OCI-M2 (cell line): ENCODE measurements around the gene ITIH1.

Source experiments
- DNase-seq: peaks from one replicate; lab custom pipeline; 2025; ENCODE audit not compliant: unreplicated experiment; lab: John Stamatoyannopoulos, UW

ITIH1 gene

DNA sequence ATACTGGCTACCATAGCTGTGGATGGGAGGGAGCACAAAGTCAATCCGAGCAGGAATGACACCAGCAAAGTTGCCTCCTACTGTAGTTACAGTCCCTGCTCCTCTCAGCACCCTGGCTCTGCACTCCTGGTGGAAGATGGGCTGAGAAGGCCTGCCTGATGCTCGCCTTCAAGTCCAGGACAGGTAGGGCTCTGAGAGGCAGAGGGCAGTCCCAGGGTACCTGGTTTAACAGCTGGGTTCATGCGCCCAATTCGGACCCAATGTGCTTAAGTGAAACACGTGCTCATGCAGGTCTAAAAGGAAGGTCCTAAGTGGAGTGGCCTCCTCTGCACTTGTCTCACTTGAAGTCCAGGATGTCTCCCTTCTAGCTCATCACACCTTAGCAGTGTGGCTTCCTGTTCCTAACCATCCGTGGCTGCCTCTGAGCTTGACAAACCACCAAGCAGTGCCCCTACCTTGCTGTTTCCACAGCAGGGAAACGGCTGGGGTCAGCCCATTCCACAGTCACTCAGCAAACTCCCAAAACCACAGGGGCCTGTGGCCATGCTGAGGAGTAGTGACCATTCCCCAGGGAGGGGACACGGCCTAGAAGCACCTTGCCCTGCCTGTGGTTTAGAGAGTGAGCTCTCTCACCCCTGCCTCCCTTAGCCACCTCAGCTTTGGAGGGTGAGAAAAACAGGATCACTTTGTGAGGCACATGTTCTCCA lies 61.3 kb downstream of the ITIH1 start:
- no peak for DNase-seq

DNA sequence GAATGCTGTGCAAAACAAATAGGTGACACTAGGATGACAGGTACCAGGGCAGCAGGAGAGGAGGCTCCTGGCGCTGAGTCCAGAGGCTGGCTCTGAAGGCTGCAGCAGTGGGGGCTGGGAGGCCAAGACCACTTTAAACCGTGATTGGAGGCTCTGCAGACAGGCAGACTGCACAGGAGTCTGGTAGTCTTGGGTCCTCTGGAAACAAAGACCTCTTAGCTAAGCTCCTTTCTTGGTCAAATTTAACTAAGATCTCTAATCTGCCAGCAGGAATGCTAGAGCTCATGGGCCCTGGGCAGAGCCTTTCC lies 61.8 kb downstream of the ITIH1 start:
- no peak for DNase-seq

DNA sequence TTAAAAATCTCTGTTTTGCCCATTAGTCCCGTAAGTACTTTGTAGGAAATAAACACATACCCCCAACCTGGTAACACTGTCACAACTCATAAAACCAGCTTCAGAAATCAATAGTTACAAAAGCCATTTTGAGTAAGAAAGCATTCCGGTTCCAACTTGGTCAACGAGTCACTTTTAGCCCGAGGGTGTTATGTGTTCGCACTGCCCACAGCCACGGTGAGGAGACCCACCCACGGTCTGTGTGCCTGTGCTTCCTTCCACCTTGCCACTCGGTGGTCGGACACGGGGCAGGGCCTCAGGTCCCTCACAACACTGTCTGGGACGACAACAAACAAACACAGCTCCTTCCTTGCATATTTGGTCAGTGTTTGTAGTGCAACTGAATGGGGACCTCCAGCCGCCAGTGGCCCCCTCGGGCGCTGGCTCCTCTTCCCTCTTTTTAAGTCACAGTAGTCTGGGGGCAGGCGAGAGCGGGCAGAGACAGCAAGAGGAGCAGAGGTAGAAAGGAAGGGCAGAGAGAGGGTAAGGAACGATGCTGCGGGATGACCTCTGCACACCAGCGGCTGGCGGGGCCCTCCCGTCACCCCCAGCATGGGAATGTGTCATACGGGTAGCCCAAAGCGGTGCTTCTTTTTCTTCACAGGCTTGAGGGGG lies 62.6 kb downstream of the ITIH1 start:
- no peak for DNase-seq

DNA sequence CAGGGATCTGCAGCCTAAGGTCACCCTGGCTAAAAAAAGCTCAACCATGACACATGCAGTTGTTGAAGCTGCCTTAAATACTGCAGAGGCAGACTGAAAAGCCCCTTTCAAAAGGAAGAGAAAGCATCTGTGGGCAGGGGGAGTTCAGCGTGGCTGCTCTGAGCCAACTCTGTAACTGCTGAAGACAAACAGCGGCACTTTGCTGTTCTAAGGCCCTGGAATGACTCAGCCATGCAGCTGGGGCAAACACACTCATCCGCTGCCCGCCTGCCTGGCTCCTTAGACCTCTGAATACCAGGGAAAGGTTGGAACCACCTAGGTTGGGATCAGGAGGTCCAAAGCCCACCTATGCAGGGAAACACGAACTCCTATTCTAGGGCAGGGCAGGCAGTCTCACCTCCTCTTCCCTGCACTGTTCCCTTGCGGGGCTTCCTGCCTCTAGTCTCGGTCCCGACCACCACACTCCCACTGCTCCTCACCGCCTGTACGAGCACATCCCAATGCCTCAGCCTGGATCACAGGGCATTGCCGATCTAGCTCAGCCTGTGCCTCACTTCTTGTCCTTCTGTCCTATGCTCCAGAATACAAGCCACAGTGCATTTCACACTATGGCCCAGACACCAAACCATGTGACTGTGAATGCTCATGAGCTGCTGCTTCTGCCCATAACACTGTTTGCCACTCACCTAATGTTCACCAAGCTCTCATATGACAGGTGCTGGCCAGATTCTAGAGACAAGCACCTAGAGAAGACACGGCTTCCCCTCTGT lies 64.0 kb downstream of the ITIH1 start:
- DNase-seq: no peak
